GM23248 (cell line): Measurements from ENCODE around the gene BPIFB3. TPM values are rescaled to one million over a fixed set of nuclear protein-coding genes. Genes with fewer than 3 reads are reported as not detected.
A peak's percentile ranks its signal among the peaks of the same experiment; 100 is the strongest.

ENCODE experiments used
- DNase-seq: peaks from one replicate; pipeline ENCODE4 v3.0.0-alpha.2; 2015
- H2AFZ ChIP-seq: fragments of 200-600 bp; sonication (generic); 2 replicates; pipeline ENCODE4 v1.6.1; 2016; ENCODE audit warnings: antibody characterized with exemption
- H3F3A ChIP-seq: fragments of 200-600 bp; sonication (generic); 2 replicates; pipeline ENCODE4 v1.6.1; 2016; ENCODE audit warnings: mild to moderate bottlenecking, antibody characterized with exemption, mixed run types; ENCODE audit not compliant: insufficient read depth
- H3K27ac ChIP-seq: fragments of 200-600 bp; sonication (generic); 2 replicates; pipeline ENCODE4 v1.5.1; 2016; ENCODE audit warnings: mild to moderate bottlenecking
- H3K27me3 ChIP-seq: fragments of 200-600 bp; sonication (generic); replicated peaks from 2 replicates; pipeline ENCODE4 v1.6.1; 2016; ENCODE audit warnings: mild to moderate bottlenecking; ENCODE audit not compliant: insufficient read depth
- H3K36me3 ChIP-seq: fragments of 200-600 bp; sonication (generic); 2 replicates; pipeline ENCODE4 v1.6.1; 2016; ENCODE audit warnings: low read depth, mild to moderate bottlenecking
- H3K4me1 ChIP-seq: fragments of 200-600 bp; sonication (generic); 2 replicates; pipeline ENCODE4 v1.6.1; 2016; ENCODE audit warnings: mild to moderate bottlenecking; ENCODE audit not compliant: insufficient read depth
- H3K4me2 ChIP-seq: fragments of 200-600 bp; sonication (generic); one replicate; pipeline ENCODE4 v1.6.1; 2016; ENCODE audit warnings: mild to moderate bottlenecking; ENCODE audit not compliant: unreplicated experiment
- H3K4me3 ChIP-seq: fragments of 200-600 bp; sonication (generic); 2 replicates; pipeline ENCODE4 v1.5.1; 2016; ENCODE audit warnings: mild to moderate bottlenecking
- H3K79me2 ChIP-seq: fragments of 200-600 bp; sonication (generic); 2 replicates; pipeline ENCODE4 v1.6.1; 2016; ENCODE audit warnings: mild to moderate bottlenecking; ENCODE audit not compliant: insufficient read depth
- H3K9ac ChIP-seq: fragments of 200-600 bp; sonication (generic); 2 replicates; pipeline ENCODE4 v1.6.1; 2016; ENCODE audit warnings: mild to moderate bottlenecking
- H3K9me2 ChIP-seq: fragments of 200-600 bp; sonication (generic); 2 replicates; pipeline ENCODE4 v1.6.1; 2016; ENCODE audit warnings: mixed run types, mild to moderate bottlenecking, moderate library complexity; ENCODE audit not compliant: insufficient read depth
- H3K9me3 ChIP-seq: fragments of 200-600 bp; sonication (generic); one replicate; pipeline ENCODE4 v1.6.1; 2017; ENCODE audit warnings: low read depth
- H4K20me1 ChIP-seq: fragments of 200-600 bp; sonication (generic); 2 replicates; pipeline ENCODE4 v1.6.0; 2016; ENCODE audit not compliant: insufficient read depth
- EZH2 ChIP-seq: fragments of 200-600 bp; sonication (generic); IDR thresholded peaks from 2 replicates; pipeline ENCODE4 v1.6.1; 2018; ENCODE audit warnings: antibody characterized with exemption, mild to moderate bottlenecking; ENCODE audit not compliant: insufficient read depth, poor library complexity, severe bottlenecking
- EZH2phosphoT487 ChIP-seq: fragments of 200-600 bp; sonication (generic); IDR thresholded peaks from 2 replicates; pipeline ENCODE4 v1.6.1; 2018; ENCODE audit warnings: antibody characterized with exemption, moderate library complexity, mild to moderate bottlenecking, low read depth; ENCODE audit not compliant: insufficient read depth
- WGBS, 2 experiments: methylation state at CpG; one replicate each; pipeline ENCODE4 v1.1.6; 2015 to 2017; ENCODE audit warnings: low lambda C conversion rate in 2 of 2, low coverage in 1 of 2; ENCODE audit errors: missing lambda C conversion rate in 2 of 2; 5-methylcytosine and 5-hydroxymethylcytosine counted together
- in situ Hi-C: fragments of 300-500 bp; cut with MboI; formaldehyde crosslinking; loops from 2 replicates; pipeline ENCODE4 v1.15.0; 2020
- polyA plus RNA-seq: library from polyadenylated mRNA; unstranded; fragments of >200 nt; fragmentation: Nextera tagmentation; extraction: Ambion mirVana; gene quantifications from 2 replicates; pipeline ENCODE4 v1.2.1, GENCODE V29; 2016
- total RNA-seq: library from RNA; depleted of rRNA; stranded (reverse); fragments of >200 nt; shearing (Covaris generic); gene quantifications from 2 replicates; pipeline ENCODE4 v1.2.3, GENCODE V29; 2014

Gene BPIFB3
- total and polyA plus RNA-seq, 2 experiments from 2014 or later, result not detected

GRCh38 chr20:33072362-33072761 lies 18.7 kb downstream of the BPIFB3 start:
- 30 to 35% methylated on average over 4 of the region's 4 CpGs for WGBS, 2 experiments
- no peak for TF ChIP-seq EZH2
- TF ChIP-seq EZH2phosphoT487, result no peak
- in situ Hi-C loops, result no loop called here

GRCh38 chr20:33072813-33073212 lies 19.1 kb downstream of the BPIFB3 start:
- no peaks in the 10 kb centered on the region for H3K36me3 ChIP-seq
- no peaks in the 10 kb centered on the region for H3K9me3 ChIP-seq
- in situ Hi-C loops, result no loop called here
- 20 to 37% methylated on average over 2 of the region's 2 CpGs for WGBS, 2 experiments
- TF ChIP-seq EZH2 (no peak), EZH2phosphoT487 (no peak)
- no peak overlapping the region for H2AFZ ChIP-seq
- no peak overlapping the region for H3K27ac ChIP-seq
- peaks cover 69% of the 10 kb centered on the region for H3K27me3 ChIP-seq
- no peaks in the 10 kb centered on the region for H4K20me1 ChIP-seq
- H3K4me2 ChIP-seq, result no peak overlapping the region
- H3F3A ChIP-seq, result no peaks in the 10 kb centered on the region
- no peak for DNase-seq
- no peaks in the 10 kb centered on the region for H3K79me2 ChIP-seq
- no peaks in the 10 kb centered on the region for H3K4me1 ChIP-seq
- no peak overlapping the region for H3K9ac ChIP-seq
- H3K4me3 ChIP-seq, result no peak overlapping the region
- H3K9me2 ChIP-seq, result no peaks in the 10 kb centered on the region

More at GRCh38 chr20:33072362-33072761, 18.7 kb downstream of the BPIFB3 start:
- no peaks in the 10 kb centered on the region for H3K9me2 ChIP-seq
- H3K27me3 ChIP-seq, result peaks cover 69% of the 10 kb centered on the region
- no peak overlapping the region for H3K4me3 ChIP-seq
- no peaks in the 10 kb centered on the region for H3K36me3 ChIP-seq
- no peaks in the 10 kb centered on the region for H4K20me1 ChIP-seq
- no peak overlapping the region for H3K4me2 ChIP-seq
- no peak overlapping the region for H2AFZ ChIP-seq
- no peaks in the 10 kb centered on the region for H3F3A ChIP-seq
- no peak for DNase-seq
- H3K9ac ChIP-seq, result no peak overlapping the region
- no peaks in the 10 kb centered on the region for H3K9me3 ChIP-seq
- no peaks in the 10 kb centered on the region for H3K4me1 ChIP-seq
- no peak overlapping the region for H3K27ac ChIP-seq
- H3K79me2 ChIP-seq, result no peaks in the 10 kb centered on the region

GRCh38 chr20:33074675-33075074 lies 21.0 kb downstream of the BPIFB3 start:
- Histone ChIP-seq H3K27me3 (peaks cover 65% of the 10 kb centered on the region), H3K4me1 (peaks cover 6% of the 10 kb centered on the region; the same call in 1 of the 2 replicates), H3K4me3 (no peak overlapping the region), H4K20me1 (no peaks in the 10 kb centered on the region), H3K9me3 (no peaks in the 10 kb centered on the region), H3K79me2 (no peaks in the 10 kb centered on the region), H3F3A (no peaks in the 10 kb centered on the region), H3K9ac (no peak overlapping the region), H2AFZ (no peak overlapping the region), H3K9me2 (no peaks in the 10 kb centered on the region), H3K4me2 (no peak overlapping the region), H3K36me3 (no peaks in the 10 kb centered on the region), H3K27ac (no peak overlapping the region)
- in situ Hi-C loops, result no loop called here
- 21 to 33% methylated on average over 2 of the region's 2 CpGs for WGBS, 2 experiments
- TF ChIP-seq EZH2 (no peak), EZH2phosphoT487 (no peak)
- DNase-seq, result no peak

GRCh38 chr20:33075281-33075680 lies 21.6 kb downstream of the BPIFB3 start:
- Histone ChIP-seq H3K4me1 (peaks cover 6% of the 10 kb centered on the region; the same call in 1 of the 2 replicates), H3K9ac (no peak overlapping the region), H2AFZ (no peak overlapping the region), H3K27me3 (peaks cover 59% of the 10 kb centered on the region), H3K9me2 (no peaks in the 10 kb centered on the region), H3K36me3 (no peaks in the 10 kb centered on the region), H3K4me2 (no peak overlapping the region), H4K20me1 (no peaks in the 10 kb centered on the region), H3K9me3 (no peaks in the 10 kb centered on the region), H3K27ac (no peak overlapping the region), H3F3A (no peaks in the 10 kb centered on the region), H3K4me3 (no peak overlapping the region), H3K79me2 (no peaks in the 10 kb centered on the region)
- DNase-seq, result no peak
- in situ Hi-C loops, result no loop called here
- WGBS, 2 experiments, result 32 to 37% methylated on average over 6 of the region's 6 CpGs
- no peak for TF ChIP-seq EZH2phosphoT487
- TF ChIP-seq EZH2, result no peak

GRCh38 chr20:33076662-33077372 lies 23.1 kb downstream of the BPIFB3 start:
- in situ Hi-C loops, result no loop called here
- no peak overlapping the region for H2AFZ ChIP-seq
- H3K9ac ChIP-seq, result no peak overlapping the region
- no peak overlapping the region for H3K4me2 ChIP-seq
- no peak overlapping the region for H3K27ac ChIP-seq
- H3K36me3 ChIP-seq, result no peaks in the 10 kb centered on the region
- no peak overlapping the region for H3K4me3 ChIP-seq
- H3F3A ChIP-seq, result no peaks in the 10 kb centered on the region
- peaks cover 6% of the 10 kb centered on the region; the same call in 1 of the 2 replicates for H3K4me1 ChIP-seq
- H3K9me3 ChIP-seq, result no peaks in the 10 kb centered on the region
- no peaks in the 10 kb centered on the region for H3K79me2 ChIP-seq
- 45 to 70% methylated on average over 6 of the region's 6 CpGs for WGBS, 2 experiments
- H3K27me3 ChIP-seq, result peaks cover 48% of the 10 kb centered on the region
- H3K9me2 ChIP-seq, result no peaks in the 10 kb centered on the region
- no peaks in the 10 kb centered on the region for H4K20me1 ChIP-seq
- no peak for TF ChIP-seq EZH2
- peak; percentile 34 for DNase-seq
